HCT116 (cell line): Measurements from ENCODE around the gene OR52A1. TPM values are rescaled to one million over a fixed set of nuclear protein-coding genes. Genes with fewer than 3 reads are reported as not detected.

Experiments used
- ATAC-seq: fragments of 200-7000 bp; cut with Tn5 transposase; 2 replicates; pipeline ENCODE4 v1.9.1; 2020; ENCODE audit warnings: mild to moderate bottlenecking, moderate library complexity
- BruUV-seq: library from RNA; stranded (reverse); fragments of 400-500 nt; replicated peaks from 2 replicates; lab custom pipeline; 2021; lab: Mats Ljungman, UMichigan
- CTCF ChIA-PET: fragments of 300-600 bp; sonication (Branson Sonifier 250); formaldehyde crosslinking; loops from one replicate; lab custom pipeline; 2021; ENCODE audit warnings: antibody characterized with exemption; lab: Charles Lee
- POLR2A ChIA-PET: fragments of 300-600, 350-600 bp; sonication (Branson Sonifier 250); formaldehyde crosslinking; loops from one replicate; lab custom pipeline; 2021; ENCODE audit warnings: antibody characterized with exemption; lab: Charles Lee
- RAD21 ChIA-PET, 2 experiments: fragments of 300-600 bp; sonication (Branson Sonifier 250); formaldehyde crosslinking; loops; one replicate each; lab custom pipeline; 2023; ENCODE audit warnings: low total read pairs in 2 of 2; ENCODE audit not compliant: uncharacterized antibody in 2 of 2, unreplicated experiment in 2 of 2, low non-redundant PET in 1 of 2; lab: Charles Lee
- DNase-seq: peaks from one replicate; pipeline ENCODE4 v3.0.0-alpha.2; 2010; ENCODE audit warnings: low read depth, low spot score
- H2AFZ ChIP-seq: fragments of 200-600 bp; shearing (Covaris generic), sonication (generic); 2 replicates; pipeline ENCODE4 v1.6.1; 2017; ENCODE audit warnings: low read depth, mixed run types, mixed read lengths, antibody characterized with exemption, low read length; ENCODE audit not compliant: poor library complexity, severe bottlenecking
- H3K27ac ChIP-seq: 2 replicates; pipeline ENCODE4 v1.5.1; 2012; ENCODE audit warnings: low read depth, low read length
- H3K27me3 ChIP-seq: fragments of 200-600 bp; sonication (generic); 2 replicates; pipeline ENCODE4 v1.6.1; 2016; ENCODE audit warnings: mixed run types, low read length, mixed read lengths; ENCODE audit not compliant: insufficient read depth
- H3K36me3 ChIP-seq, 2 experiments: fragments of 200-500 bp in 1 of 2; fragments of 200-600 bp in 1 of 2; sonication (Bioruptor generic) in 1 of 2; sonication (generic) in 1 of 2; 2 replicates each; pipeline versions ENCODE4 v1.5.1 to v1.6.1; 2014 to 2016; ENCODE audit warnings: low read length in 2 of 2, inconsistent platforms in 1 of 2, mixed read lengths in 1 of 2, mixed run types in 1 of 2; ENCODE audit not compliant: insufficient read depth in 2 of 2, control insufficient read depth in 1 of 2
- H3K4me1 ChIP-seq, 2 experiments: fragments of 200-600 bp in 1 of 2; sonication (generic) in 1 of 2; 2 replicates each; pipeline versions ENCODE4 v1.5.1 to v1.6.1; 2012 to 2017; ENCODE audit warnings: low read length in 2 of 2, inconsistent platforms in 1 of 2, mild to moderate bottlenecking in 1 of 2, mixed read lengths in 1 of 2, mixed run types in 1 of 2, moderate library complexity in 1 of 2; ENCODE audit not compliant: insufficient read depth in 2 of 2, control insufficient read depth in 1 of 2
- H3K4me2 ChIP-seq: fragments of 200-600 bp; sonication (generic); 2 replicates; pipeline ENCODE4 v1.6.1; 2017; ENCODE audit warnings: mixed run types, low read length, mixed read lengths
- H3K4me3 ChIP-seq, 2 experiments: fragments of 200-600 bp in 1 of 2; sonication (generic) in 1 of 2; replicated peaks in 1 of 2; 2 replicates each; pipeline ENCODE4 v1.5.1; 2011 to 2016; ENCODE audit warnings: low read length in 2 of 2, control low read depth in 1 of 2, low read depth in 1 of 2, mild to moderate bottlenecking in 1 of 2, mixed read lengths in 1 of 2, mixed run types in 1 of 2
- H3K79me2 ChIP-seq: fragments of 200-600 bp; sonication (generic); 2 replicates; pipeline ENCODE4 v1.6.1; 2017; ENCODE audit warnings: mild to moderate bottlenecking, mixed run types, low read length, moderate library complexity, mixed read lengths; ENCODE audit not compliant: insufficient read depth
- H3K9ac ChIP-seq: fragments of 200-600 bp; sonication (generic); 2 replicates; pipeline ENCODE4 v1.6.1; 2016; ENCODE audit warnings: low read length, mixed read lengths
- H3K9me2 ChIP-seq: fragments of 200-600 bp; sonication (generic), shearing (Covaris generic); 2 replicates; pipeline ENCODE4 v1.6.1; 2017; ENCODE audit warnings: mixed run types, mild to moderate bottlenecking, moderate library complexity; ENCODE audit not compliant: insufficient read depth
- H3K9me3 ChIP-seq, 2 experiments: fragments of 200-500 bp in 1 of 2; fragments of 200-600 bp in 1 of 2; sonication (Bioruptor generic) in 1 of 2; sonication (generic) in 1 of 2; 2 replicates each; pipeline ENCODE4 v1.6.1; 2014 to 2017; ENCODE audit warnings: low read length in 2 of 2, mixed read lengths in 2 of 2, inconsistent platforms in 1 of 2, low read depth in 1 of 2, mild to moderate bottlenecking in 1 of 2, mixed run types in 1 of 2, moderate library complexity in 1 of 2; ENCODE audit not compliant: control insufficient read depth in 1 of 2, insufficient read depth in 1 of 2
- H4K20me1 ChIP-seq: fragments of 200-600 bp; sonication (generic), shearing (Covaris generic); 2 replicates; pipeline ENCODE4 v1.6.1; 2017; ENCODE audit warnings: mixed run types, mild to moderate bottlenecking, moderate library complexity; ENCODE audit not compliant: insufficient read depth
- ATF3 ChIP-seq: IDR thresholded peaks from 2 replicates; pipeline ENCODE4 v1.6.1; 2012
- CEBPB ChIP-seq: IDR thresholded peaks from 2 replicates; pipeline ENCODE4 v1.6.1; 2012; ENCODE audit warnings: low read depth
- EZH2phosphoT487 ChIP-seq: fragments of 200-600 bp; IDR thresholded peaks from 2 replicates; pipeline ENCODE4 v1.6.1; 2018; ENCODE audit warnings: antibody characterized with exemption, borderline replicate concordance
- POLR2A ChIP-seq: IDR thresholded peaks from 2 replicates; pipeline ENCODE4 v1.7.0; 2011; ENCODE audit warnings: borderline replicate concordance; ENCODE audit not compliant: insufficient read depth, insufficient read length; ENCODE audit errors: extremely low read depth
- REST ChIP-seq: IDR thresholded peaks from 2 replicates; pipeline ENCODE4 v1.6.1; 2012; ENCODE audit warnings: low read depth
- SRF ChIP-seq: IDR thresholded peaks from 2 replicates; pipeline ENCODE4 v1.6.1; 2012; ENCODE audit warnings: low read depth
- TCF7L2 ChIP-seq: IDR thresholded peaks from 2 replicates; pipeline ENCODE4 v1.7.0; 2011; ENCODE audit warnings: borderline replicate concordance, inconsistent platforms; ENCODE audit not compliant: insufficient read depth, insufficient read length; ENCODE audit errors: extremely low read depth
- ZNF274 ChIP-seq: fragments of 200-500 bp; sonication (Bioruptor generic); IDR thresholded peaks from 2 replicates; pipeline ENCODE4 v1.6.1; 2014; ENCODE audit warnings: mild to moderate bottlenecking, low read depth, low read length, inconsistent platforms
- intact Hi-C: fragments of 100-400 bp; cut with micrococcal nuclease; formaldehyde crosslinking; loops from 2 replicates; pipeline ENCODE4 v1.10.0; 2022
- total RNA-seq: library from RNA; stranded (reverse); gene quantifications from one replicate; pipeline ENCODE4 v1.2.1, GENCODE V29; 2021; ENCODE audit not compliant: unreplicated experiment
- TF ChIP-seq, protein P1 (sequence below), 3 experiments: fragments of 200-600 bp in 1 of 3; sonication (generic) in 1 of 3; IDR thresholded peaks in 2 of 3; conservative IDR thresholded peaks in 1 of 3; 2 replicates each; pipeline ENCODE4 v1.5.1; 2012 to 2017; ENCODE audit warnings: low read depth in 2 of 3, low read length in 2 of 3, antibody characterized with exemption in 1 of 3, borderline replicate concordance in 1 of 3, control low read depth in 1 of 3, mild to moderate bottlenecking in 1 of 3, mixed read lengths in 1 of 3, mixed run types in 1 of 3, moderate library complexity in 1 of 3; ENCODE audit not compliant: insufficient read depth in 1 of 3
- TF ChIP-seq, protein P2 (sequence below): IDR thresholded peaks from 2 replicates; pipeline ENCODE4 v1.6.1; 2012

OR52A1 gene
- total RNA-seq, 1 experiment from 2014 or later, result not detected

GRCh38 chr11:5103066-5103465, 51.5 kb downstream of the OR52A1 start:
- ATAC-seq (no peak), DNase-seq (no peak)
- no peak overlapping the region for H3K4me2 ChIP-seq
- H3K36me3 ChIP-seq, result no peaks in the 10 kb centered on the region
- no TSS peak for BruUV-seq
- no peak overlapping the region for H2AFZ ChIP-seq
- CTCF ChIA-PET, result no interaction called here
- H3K4me3 ChIP-seq, result no peak overlapping the region
- no peak overlapping the region for H3K27ac ChIP-seq
- intact Hi-C loops, result no loop called here
- RAD21 ChIA-PET, result no interaction called here
- no peaks in the 10 kb centered on the region for H3K4me1 ChIP-seq
- H4K20me1 ChIP-seq, result no peaks in the 10 kb centered on the region
- H3K27me3 ChIP-seq, result peaks cover 83% of the 10 kb centered on the region
- no peak overlapping the region for H3K9ac ChIP-seq
- no peaks in the 10 kb centered on the region for H3K9me3 ChIP-seq
- no peaks in the 10 kb centered on the region for H3K9me2 ChIP-seq
- H3K79me2 ChIP-seq, result no peaks in the 10 kb centered on the region
- TF ChIP-seq, protein P1, sequence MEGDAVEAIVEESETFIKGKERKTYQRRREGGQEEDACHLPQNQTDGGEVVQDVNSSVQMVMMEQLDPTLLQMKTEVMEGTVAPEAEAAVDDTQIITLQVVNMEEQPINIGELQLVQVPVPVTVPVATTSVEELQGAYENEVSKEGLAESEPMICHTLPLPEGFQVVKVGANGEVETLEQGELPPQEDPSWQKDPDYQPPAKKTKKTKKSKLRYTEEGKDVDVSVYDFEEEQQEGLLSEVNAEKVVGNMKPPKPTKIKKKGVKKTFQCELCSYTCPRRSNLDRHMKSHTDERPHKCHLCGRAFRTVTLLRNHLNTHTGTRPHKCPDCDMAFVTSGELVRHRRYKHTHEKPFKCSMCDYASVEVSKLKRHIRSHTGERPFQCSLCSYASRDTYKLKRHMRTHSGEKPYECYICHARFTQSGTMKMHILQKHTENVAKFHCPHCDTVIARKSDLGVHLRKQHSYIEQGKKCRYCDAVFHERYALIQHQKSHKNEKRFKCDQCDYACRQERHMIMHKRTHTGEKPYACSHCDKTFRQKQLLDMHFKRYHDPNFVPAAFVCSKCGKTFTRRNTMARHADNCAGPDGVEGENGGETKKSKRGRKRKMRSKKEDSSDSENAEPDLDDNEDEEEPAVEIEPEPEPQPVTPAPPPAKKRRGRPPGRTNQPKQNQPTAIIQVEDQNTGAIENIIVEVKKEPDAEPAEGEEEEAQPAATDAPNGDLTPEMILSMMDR (IDR thresholded peaks at IDR 0.05 in 2 of 3, conservative IDR thresholded peaks at IDR 0.05 in 1 of 3; ENCODE audit: borderline replicate concordance in 1 of 3, insufficient read depth in 1 of 3, low read depth in 2 of 3, low read length in 2 of 3), result no peak
- no peak for TF ChIP-seq TCF7L2
- POLR2A ChIA-PET, result no interaction called here

GRCh38 chr11:5102246-5102645, 52.3 kb downstream of the OR52A1 start:
- H3K27me3 ChIP-seq, result peaks cover 88% of the 10 kb centered on the region
- ChIA-PET RAD21 (no interaction called here), POLR2A (no interaction called here), CTCF (no interaction called here)
- intact Hi-C loops, result no loop called here
- H3K36me3 ChIP-seq, result no peaks in the 10 kb centered on the region
- no peak overlapping the region for H3K4me3 ChIP-seq
- H3K4me2 ChIP-seq, result no peak overlapping the region
- DNase-seq (no peak), ATAC-seq (peak; percentile 25)
- H3K9me3 ChIP-seq, result no peaks in the 10 kb centered on the region
- H3K27ac ChIP-seq, result no peak overlapping the region
- no peaks in the 10 kb centered on the region for H3K9me2 ChIP-seq
- BruUV-seq, result no TSS peak
- H4K20me1 ChIP-seq, result no peaks in the 10 kb centered on the region
- no peaks in the 10 kb centered on the region for H3K79me2 ChIP-seq
- H3K9ac ChIP-seq, result no peak overlapping the region
- no peaks in the 10 kb centered on the region for H3K4me1 ChIP-seq
- TF ChIP-seq ATF3 (no peak), CEBPB (no peak), ZNF274 (no peak), POLR2A (no peak), EZH2phosphoT487 (no peak), SRF (no peak), REST (no peak)
- TF ChIP-seq, protein P2, sequence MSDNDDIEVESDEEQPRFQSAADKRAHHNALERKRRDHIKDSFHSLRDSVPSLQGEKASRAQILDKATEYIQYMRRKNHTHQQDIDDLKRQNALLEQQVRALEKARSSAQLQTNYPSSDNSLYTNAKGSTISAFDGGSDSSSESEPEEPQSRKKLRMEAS, result no peak
- no peak overlapping the region for H2AFZ ChIP-seq
